Prostate gland (tissue), 2 donors: ENCODE results near the gene PPM1L.

ENCODE experiments used
- CTCF ChIP-seq, 4 experiments: fragments of 200-600 bp in 2 of 4; fragments of 450-650 bp in 2 of 4; sonication (generic) in 2 of 4; IDR thresholded peaks; 1 replicate in 3 of 4; 2 replicates in 1 of 4; pipeline ENCODE4 v1.5.1; 2016 to 2019; ENCODE audit warnings: antibody characterized with exemption in 4 of 4, mild to moderate bottlenecking in 2 of 4, moderate library complexity in 2 of 4
- POLR2A ChIP-seq: fragments of 450-650 bp; IDR thresholded peaks from one replicate; pipeline ENCODE4 v1.6.1; 2016; ENCODE audit warnings: antibody characterized with exemption, mild to moderate bottlenecking

GRCh38 chr3:160768918-160769317 lies 12.9 kb downstream of the PPM1L start:
- TF ChIP-seq CTCF (IDR thresholded peaks at IDR 0.05) (no peak), POLR2A (no peak)
